GM18519 (cell line): Measurements from ENCODE around the gene UBE2S.

Experiments used
- ATAC-seq: cut with Tn5 transposase; IDR thresholded peaks from one replicate; pipeline ENCODE4 v1.9.1; 2021; ENCODE audit warnings: mild to moderate bottlenecking, moderate library complexity; ENCODE audit not compliant: unreplicated experiment, low FRiP score

UBE2S gene

GRCh38 chr19:55384920-55385723 lies 22.5 kb downstream of the UBE2S start:
- peak; percentile 38 for ATAC-seq

GRCh38 chr19:55384131-55384919 lies 23.3 kb downstream of the UBE2S start, which contains the start of gene TMEM238:
TMEM238 (minus strand) TSS chr19:55384292; CDS start chr19:55384259, 33 bp downstream.
- no peak for ATAC-seq

- ATAC-seq, result no peak
These were observed 24.1 kb downstream of the UBE2S start for GRCh38 chr19:55383279-55384130.

GRCh38 chr19:55382522-55383054 lies 25.0 kb downstream of the UBE2S start:
- ATAC-seq, result no peak

GRCh38 chr19:55382013-55382412 lies 25.6 kb downstream of the UBE2S start:
- no peak for ATAC-seq

- ATAC-seq, result no peak
These were observed 28.4 kb downstream of the UBE2S start for GRCh38 chr19:55379174-55379573.

GRCh38 chr19:55377356-55378131 lies 30.0 kb downstream of the UBE2S start:
- no peak for ATAC-seq

GRCh38 chr19:55376241-55376933 lies 31.2 kb downstream of the UBE2S start, which contains the start of gene TMEM190:
TMEM190 (plus strand) TSS chr19:55376826; CDS start chr19:55376854, 28 bp downstream.
- no peak for ATAC-seq

- ATAC-seq, result no peak
These were observed 33.4 kb downstream of the UBE2S start for GRCh38 chr19:55373993-55374757.

- no peak for ATAC-seq
These were observed 34.1 kb downstream of the UBE2S start for GRCh38 chr19:55373306-55373992.

- no peak for ATAC-seq
These were observed 35.1 kb downstream of the UBE2S start for GRCh38 chr19:55372316-55373081.

GRCh38 chr19:55370305-55370988 lies 37.1 kb downstream of the UBE2S start, which contains the start of gene IL11:
IL11 (minus strand) TSS chr19:55370463; CDS start chr19:55370310, 153 bp downstream.
- ATAC-seq, result no peak

GRCh38 chr19:55369653-55370304 lies 37.8 kb downstream of the UBE2S start:
- no peak for ATAC-seq

GRCh38 chr19:55368701-55369563 lies 38.7 kb downstream of the UBE2S start:
- ATAC-seq, result no peak

- no peak for ATAC-seq
These were observed 39.5 kb downstream of the UBE2S start for GRCh38 chr19:55368106-55368505.
